Spleen (tissue), 11 donors: ENCODE results near the gene MAP1LC3A. TPM values are rescaled to one million over a fixed set of nuclear protein-coding genes. Genes with fewer than 3 reads are reported as not detected.

Source experiments
- DNase-seq: peaks from one replicate; pipeline ENCODE4 v3.0.0-alpha.2; 2020
- H3K27ac ChIP-seq, 8 donors: fragments of 200-600 bp; sonication (generic) in 7 of 8; 1 replicate in 4 of 8; 2 replicates in 4 of 8; pipeline versions ENCODE4 v1.5.0 to v1.8.0; 2016 to 2021; ENCODE audit warnings: inconsistent platforms in 4 of 8, mild to moderate bottlenecking in 4 of 8, moderate library complexity in 1 of 8
- H3K27me3 ChIP-seq, 7 donors: fragments of 200-600 bp; sonication (generic) in 6 of 7; replicated peaks in 1 of 7; 1 replicate in 4 of 7; 2 replicates in 3 of 7; pipeline versions ENCODE4 v1.5.0 to v1.8.0; 2016 to 2021; ENCODE audit warnings: inconsistent platforms in 3 of 7, mild to moderate bottlenecking in 1 of 7
- H3K36me3 ChIP-seq, 6 donors: fragments of 200-600 bp; sonication (generic) in 5 of 6; 1 replicate in 4 of 6; 2 replicates in 2 of 6; pipeline versions ENCODE4 v1.5.0 to v1.8.0; 2016 to 2021; ENCODE audit warnings: inconsistent platforms in 2 of 6
- H3K4me1 ChIP-seq, 6 donors: fragments of 200-600 bp; sonication (generic) in 5 of 6; 1 replicate in 3 of 6; 2 replicates in 3 of 6; pipeline versions ENCODE4 v1.5.0 to v1.8.0; 2016 to 2021; ENCODE audit warnings: inconsistent platforms in 3 of 6
- H3K4me3 ChIP-seq, 8 donors: fragments of 200-600 bp; sonication (generic) in 7 of 8; 1 replicate in 4 of 8; 2 replicates in 4 of 8; pipeline versions ENCODE4 v1.5.0 to v1.8.0; 2016 to 2021; ENCODE audit warnings: inconsistent platforms in 4 of 8, mild to moderate bottlenecking in 4 of 8, moderate library complexity in 2 of 8
- H3K9me3 ChIP-seq, 8 donors: fragments of 200-600 bp; sonication (generic) in 7 of 8; 1 replicate in 4 of 8; 2 replicates in 4 of 8; pipeline versions ENCODE4 v1.5.0 to v1.8.0; 2016 to 2021; ENCODE audit warnings: inconsistent platforms in 4 of 8
- POLR2A ChIP-seq, 3 donors: fragments of 450-650 bp; IDR thresholded peaks; one replicate each; pipeline ENCODE4 v1.5.1; 2017; ENCODE audit warnings: antibody characterized with exemption in 3 of 3, mild to moderate bottlenecking in 1 of 3
- POLR2AphosphoS5 ChIP-seq, 3 donors: sonication (generic); formaldehyde crosslinking; IDR thresholded peaks; one replicate each; pipeline ENCODE4 v1.5.1; 2017; ENCODE audit warnings: antibody characterized with exemption in 3 of 3
- WGBS, 5 donors: extraction: QIAGEN DNeasy Blood & Tissue Kit in 3 of 5; methylation state at CpG; one replicate each; pipeline versions ENCODE4 v1.1.5 to v1.1.7; 2013 to 2018; 5-methylcytosine and 5-hydroxymethylcytosine counted together
- intact Hi-C: fragments of 100-400 bp; cut with DNase I; formaldehyde crosslinking; loops from one replicate; pipeline ENCODE4 v1.15.0; 2023; ENCODE audit warnings: low total_unique reads
- polyA plus RNA-seq, 3 donors: library from polyadenylated mRNA; stranded (reverse); fragments of 200-250 nt; gene quantifications; one replicate each; pipeline ENCODE4 v1.2.1, GENCODE V29; 2013
- total RNA-seq, 7 donors: library from RNA; depleted of rRNA in 3 of 7; stranded (reverse); fragments of >200 nt in 3 of 7; fragmentation: NEBNext Ultra II Directional in 4 of 7; extraction: Animal tissue kit (Norgen Biotek cat#: 25700) in 4 of 7; gene quantifications; one replicate each; pipeline versions ENCODE4 v1.1.0 to v1.2.1, GENCODE V29; 2016 to 2021
- TF ChIP-seq, protein P1 (sequence below), 11 experiments: fragments of 200-600 bp in 7 of 11; fragments of 450-650 bp in 4 of 11; sonication (generic) in 4 of 11; IDR thresholded peaks in 8 of 11; conservative IDR thresholded peaks in 3 of 11; 1 replicate in 7 of 11; 2 replicates in 4 of 11; pipeline versions ENCODE4 v1.4.0 to v1.8.0; 2016 to 2021; ENCODE audit warnings: antibody characterized with exemption in 11 of 11, inconsistent platforms in 4 of 11, mild to moderate bottlenecking in 1 of 11
- donor health status: healthy with polysubstance abuse.
- donor health status: DM: no; HTN: no; CAD: no; lungs with moderate emphysema.
- donor health status: DM: no; HTN: no; CAD: no.
- donor health status: Bipolar disorder and iron deficiency.
- donor health status: healthy.
- donor health status: DM: no; HTN: no; CAD: no.
- donor health status: DM: yes; HTN: yes; CAD: no.

Gene MAP1LC3A
- total and polyA plus RNA-seq, 10 donors, result 13.0 to 56.7 (median 30.1) TPM

DNA sequence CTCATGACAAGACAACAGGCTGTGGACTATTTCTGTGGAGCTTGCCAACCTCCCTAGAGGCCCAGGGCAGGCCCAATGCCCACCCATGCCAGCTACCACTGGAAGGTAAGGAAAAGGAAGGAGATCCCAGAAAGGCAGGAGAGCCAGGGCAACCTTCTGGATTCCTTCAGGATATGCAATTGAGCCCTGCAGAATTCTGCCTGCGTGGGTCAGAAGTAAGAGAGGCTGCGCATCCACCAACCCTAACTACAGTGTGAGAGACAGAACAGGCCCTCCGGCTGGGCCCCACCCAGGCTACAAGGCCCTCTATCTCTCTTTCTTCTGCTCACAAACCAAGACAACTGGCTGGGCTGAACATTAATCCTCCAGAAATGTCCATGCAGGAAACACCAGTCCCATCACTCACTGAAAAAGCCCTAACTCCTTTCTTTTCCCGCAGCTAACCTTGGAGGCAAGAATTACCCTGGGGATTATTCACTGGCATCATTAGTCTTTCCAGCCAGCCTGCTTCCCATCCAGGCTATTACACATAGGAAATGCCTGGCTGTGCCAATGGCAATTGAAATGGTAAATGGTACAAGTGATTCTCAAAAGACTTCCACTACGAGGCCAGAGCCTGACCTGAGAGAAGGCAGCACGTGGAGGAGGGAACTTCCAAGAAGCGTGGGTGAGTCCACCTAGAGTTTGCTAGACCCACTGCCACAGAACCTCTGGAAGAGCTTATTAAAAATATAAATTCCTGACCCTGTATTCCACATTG lies 15.2 kb downstream of the MAP1LC3A start:
- Histone ChIP-seq H3K9me3 (no peaks in the 10 kb centered on the region), H3K36me3 (peaks cover 0 to 69% (median 12%) of the 10 kb centered on the region in 6 donors), H3K4me3 (no peak overlapping the region), H3K27me3 (no peaks in the 10 kb centered on the region), H3K4me1 (peaks cover 0 to 23% (median 3%) of the 10 kb centered on the region in 6 donors), H3K27ac (no peak overlapping the region)
- 89 to 97% (median 95%) methylated on average over 7 of the region's 7 CpGs for WGBS, 5 donors
- intact Hi-C loops, result no loop called here
- TF ChIP-seq POLR2A (IDR thresholded peaks at IDR 0.05) (no peak), POLR2AphosphoS5 (IDR thresholded peaks at IDR 0.05) (no peak)
- TF ChIP-seq, protein P1, sequence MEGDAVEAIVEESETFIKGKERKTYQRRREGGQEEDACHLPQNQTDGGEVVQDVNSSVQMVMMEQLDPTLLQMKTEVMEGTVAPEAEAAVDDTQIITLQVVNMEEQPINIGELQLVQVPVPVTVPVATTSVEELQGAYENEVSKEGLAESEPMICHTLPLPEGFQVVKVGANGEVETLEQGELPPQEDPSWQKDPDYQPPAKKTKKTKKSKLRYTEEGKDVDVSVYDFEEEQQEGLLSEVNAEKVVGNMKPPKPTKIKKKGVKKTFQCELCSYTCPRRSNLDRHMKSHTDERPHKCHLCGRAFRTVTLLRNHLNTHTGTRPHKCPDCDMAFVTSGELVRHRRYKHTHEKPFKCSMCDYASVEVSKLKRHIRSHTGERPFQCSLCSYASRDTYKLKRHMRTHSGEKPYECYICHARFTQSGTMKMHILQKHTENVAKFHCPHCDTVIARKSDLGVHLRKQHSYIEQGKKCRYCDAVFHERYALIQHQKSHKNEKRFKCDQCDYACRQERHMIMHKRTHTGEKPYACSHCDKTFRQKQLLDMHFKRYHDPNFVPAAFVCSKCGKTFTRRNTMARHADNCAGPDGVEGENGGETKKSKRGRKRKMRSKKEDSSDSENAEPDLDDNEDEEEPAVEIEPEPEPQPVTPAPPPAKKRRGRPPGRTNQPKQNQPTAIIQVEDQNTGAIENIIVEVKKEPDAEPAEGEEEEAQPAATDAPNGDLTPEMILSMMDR (IDR thresholded peaks at IDR 0.05 in 8 of 11, conservative IDR thresholded peaks at IDR 0.05 in 3 of 11), result no peak
- DNase-seq, result no peak

DNA sequence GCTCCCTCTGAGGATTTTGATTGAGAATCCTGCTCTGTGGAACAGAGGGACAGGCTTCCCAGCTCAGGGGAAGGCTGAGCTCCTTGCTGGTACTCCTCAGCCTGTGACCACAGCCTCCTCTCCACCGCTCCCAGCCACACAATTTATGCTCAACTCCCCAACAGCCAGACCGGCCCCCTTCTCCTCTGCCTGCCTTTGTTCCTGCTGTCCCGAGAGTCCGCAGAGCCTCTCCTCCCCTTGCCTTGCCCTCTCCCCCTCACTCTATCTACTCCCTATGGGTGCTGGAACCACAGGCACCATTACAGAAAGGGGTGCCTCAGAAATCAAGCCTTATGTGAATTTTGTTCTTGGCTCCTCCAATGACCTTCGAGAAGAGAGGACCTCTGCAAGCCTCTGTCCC lies 15.9 kb downstream of the MAP1LC3A start:
- peaks cover 0 to 30% (median 5%) of the 10 kb centered on the region in 6 donors for H3K4me1 ChIP-seq
- H3K4me3 ChIP-seq, result no peak overlapping the region
- no peaks in the 10 kb centered on the region for H3K27me3 ChIP-seq
- TF ChIP-seq POLR2AphosphoS5 (IDR thresholded peaks at IDR 0.05) (no peak), POLR2A (IDR thresholded peaks at IDR 0.05) (no peak)
- TF ChIP-seq, protein P1 (IDR thresholded peaks at IDR 0.05 in 8 of 11, conservative IDR thresholded peaks at IDR 0.05 in 3 of 11), result no peak
- peaks cover 0 to 68% (median 11%) of the 10 kb centered on the region in 6 donors for H3K36me3 ChIP-seq
- H3K27ac ChIP-seq, result no peak overlapping the region
- DNase-seq, result no peak
- no peaks in the 10 kb centered on the region for H3K9me3 ChIP-seq
- intact Hi-C loops, result no loop called here
- WGBS, 5 donors, result 94 to 99% (median 97%) methylated on average over 5 of the region's 5 CpGs

DNA sequence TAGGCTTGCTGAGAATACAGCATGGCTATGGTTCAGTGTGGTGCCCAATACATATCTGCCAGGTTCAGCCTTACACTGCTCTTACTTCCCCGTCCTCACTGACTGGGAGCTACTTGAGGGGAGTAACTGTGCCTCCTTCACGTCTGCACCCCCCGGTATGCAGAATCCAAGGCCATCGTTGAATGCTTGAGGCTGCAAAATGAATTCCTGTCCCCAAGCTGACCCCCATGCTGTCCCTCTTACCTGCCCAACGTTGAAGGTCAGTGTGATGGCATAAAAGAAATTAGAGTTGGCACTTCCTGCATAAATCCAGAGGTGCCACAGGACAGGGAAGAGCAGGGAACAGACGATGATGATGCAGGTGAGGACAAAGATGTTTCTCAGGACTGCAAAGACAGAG lies 16.3 kb downstream of the MAP1LC3A start:
- intact Hi-C loops, result no loop called here
- H3K4me1 ChIP-seq, result peaks cover 0 to 34% (median 8%) of the 10 kb centered on the region in 6 donors
- H3K36me3 ChIP-seq, result peaks cover 0 to 63% (median 11%) of the 10 kb centered on the region in 6 donors
- H3K4me3 ChIP-seq, result no peak overlapping the region
- no peaks in the 10 kb centered on the region for H3K27me3 ChIP-seq
- 85 to 96% (median 92%) methylated on average over 6 of the region's 6 CpGs for WGBS, 5 donors
- no peak for TF ChIP-seq POLR2AphosphoS5 (IDR thresholded peaks at IDR 0.05)
- TF ChIP-seq POLR2A (IDR thresholded peaks at IDR 0.05), result no peak
- TF ChIP-seq, protein P1 (IDR thresholded peaks at IDR 0.05 in 8 of 11, conservative IDR thresholded peaks at IDR 0.05 in 3 of 11), result no peak
- no peak overlapping the region for H3K27ac ChIP-seq
- no peaks in the 10 kb centered on the region for H3K9me3 ChIP-seq
- DNase-seq, result no peak

DNA sequence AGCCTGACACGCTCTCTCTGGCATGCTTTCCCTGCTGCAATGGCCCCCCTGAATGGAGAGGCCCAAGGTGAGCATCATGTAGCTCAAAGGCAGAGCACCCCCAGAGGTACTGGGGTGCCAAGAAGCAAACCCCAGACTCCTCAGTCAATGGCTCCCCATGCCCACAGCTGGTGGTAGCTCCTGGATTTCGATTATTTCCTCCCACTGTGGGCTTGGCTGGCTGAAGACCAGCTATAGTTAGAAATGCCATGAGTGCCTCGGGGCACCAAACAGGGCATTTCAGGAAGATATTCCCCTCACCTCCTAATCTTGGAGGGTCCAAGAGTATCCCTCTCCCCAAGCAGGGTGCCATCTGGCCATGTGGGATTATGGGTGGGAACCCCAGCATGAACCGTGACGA lies 16.8 kb downstream of the MAP1LC3A start:
- no peak for DNase-seq
- H3K27me3 ChIP-seq, result no peaks in the 10 kb centered on the region
- no peaks in the 10 kb centered on the region for H3K9me3 ChIP-seq
- intact Hi-C loops, result no loop called here
- peaks cover 0 to 62% (median 11%) of the 10 kb centered on the region in 6 donors for H3K36me3 ChIP-seq
- 92 to 97% (median 96%) methylated on average over 5 of the region's 5 CpGs for WGBS, 5 donors
- H3K27ac ChIP-seq, result no peak overlapping the region
- peaks cover 3 to 38% (median 13%) of the 10 kb centered on the region in 6 donors for H3K4me1 ChIP-seq
- H3K4me3 ChIP-seq, result no peak overlapping the region
- TF ChIP-seq POLR2AphosphoS5 (IDR thresholded peaks at IDR 0.05) (no peak), POLR2A (IDR thresholded peaks at IDR 0.05) (no peak)
- TF ChIP-seq, protein P1 (IDR thresholded peaks at IDR 0.05 in 8 of 11, conservative IDR thresholded peaks at IDR 0.05 in 3 of 11), result no peak
